H1 (cell line): Measurements from ENCODE around the gene DIPK1B. TPM values are rescaled to one million over a fixed set of nuclear protein-coding genes. Genes with fewer than 3 reads are reported as not detected.

Experiments
- ASH2L ChIP-seq: fragments of 200-600, 300-600 bp; sonication (generic); IDR thresholded peaks from one replicate; pipeline ENCODE4 v1.7.1; 2017; ENCODE audit warnings: low read length
- JUN ChIP-seq: IDR thresholded peaks from 2 replicates; pipeline ENCODE4 v1.6.1; 2011; ENCODE audit warnings: low read depth, mild to moderate bottlenecking, improper control_type of control experiment, low read length
- POLR2A ChIP-seq, 2 experiments: IDR thresholded peaks; 1 replicate in 1 of 2; 2 replicates in 1 of 2; pipeline ENCODE4 v1.6.1; 2011; ENCODE audit warnings: low read depth in 2 of 2, low read length in 2 of 2, mild to moderate bottlenecking in 2 of 2; ENCODE audit errors: control extremely low read depth in 1 of 2
- POLR2AphosphoS5 ChIP-seq: IDR thresholded peaks from 2 replicates; pipeline ENCODE4 v1.6.1; 2011; ENCODE audit warnings: low read depth, low read length
- SIX5 ChIP-seq: IDR thresholded peaks from 2 replicates; pipeline ENCODE4 v1.6.1; 2011; ENCODE audit warnings: mild to moderate bottlenecking, low read depth, low read length
- SP2 ChIP-seq: IDR thresholded peaks from 2 replicates; pipeline ENCODE4 v1.6.1; 2012; ENCODE audit warnings: mild to moderate bottlenecking, low read length, inconsistent platforms
- polyA plus RNA-seq, 7 experiments: library from polyadenylated mRNA; depleted of rRNA in 3 of 7; stranded (reverse) in 5 of 7; unstranded in 2 of 7; fragments of >200 nt in 5 of 7; fragments of 200-250 nt in 2 of 7; gene quantifications; 1 replicate in 5 of 7; 2 replicates in 1 of 7; 4 replicates in 1 of 7; pipeline versions ENCODE4 v1.2.1 to v1.2.3, GENCODE V29; 2011 to 2013; ENCODE audit warnings: missing spikeins in 2 of 7, mixed read lengths in 2 of 7
- total RNA-seq: library from RNA; stranded (reverse); fragmentation: NEBNext Ultra II Directional; extraction: Animal tissue kit (Norgen Biotek cat#: 25700); gene quantifications from 2 replicates; pipeline ENCODE4 v1.2.1, GENCODE V29; 2021
- TF ChIP-seq, protein P1 (sequence below): fragments of 300-600 bp; sonication (generic); IDR thresholded peaks from 2 replicates; pipeline ENCODE4 v1.7.1; 2012; ENCODE audit warnings: low read length, moderate library complexity, mild to moderate bottlenecking, inconsistent platforms; ENCODE audit not compliant: insufficient replicate concordance

The DIPK1B gene
- total and polyA plus RNA-seq, 2 of the 8 experiments (the other 6 are each of a cell fraction or from before 2014, with no cell fraction given), result 32.3 to 64.8 TPM

DNA sequence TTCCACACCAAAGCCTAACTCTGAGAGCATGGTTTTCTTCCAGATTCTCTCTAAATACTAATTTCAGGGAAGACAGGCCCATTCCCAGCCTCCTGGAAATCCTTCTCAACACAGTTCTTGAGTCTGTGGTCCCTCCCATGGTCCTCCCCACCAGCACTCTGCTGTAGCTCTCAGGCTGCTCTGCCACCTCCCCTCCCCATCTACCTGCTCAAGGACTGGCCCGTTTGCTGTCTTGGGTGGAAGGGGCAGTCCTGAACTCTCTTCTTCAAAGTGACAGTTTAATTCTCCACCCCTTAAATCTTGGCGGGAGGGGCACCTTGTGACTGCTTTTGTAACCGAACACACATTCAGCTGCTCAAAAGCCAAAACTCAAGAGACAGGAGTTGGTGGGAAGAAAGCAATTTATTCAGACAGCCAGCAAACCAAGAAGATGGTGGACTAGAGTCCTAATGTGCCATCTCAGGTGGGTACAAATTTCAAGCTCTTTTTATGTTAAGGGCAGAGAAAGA is 59.6 kb downstream of the DIPK1B start (continued):
- TF ChIP-seq, protein P1, sequence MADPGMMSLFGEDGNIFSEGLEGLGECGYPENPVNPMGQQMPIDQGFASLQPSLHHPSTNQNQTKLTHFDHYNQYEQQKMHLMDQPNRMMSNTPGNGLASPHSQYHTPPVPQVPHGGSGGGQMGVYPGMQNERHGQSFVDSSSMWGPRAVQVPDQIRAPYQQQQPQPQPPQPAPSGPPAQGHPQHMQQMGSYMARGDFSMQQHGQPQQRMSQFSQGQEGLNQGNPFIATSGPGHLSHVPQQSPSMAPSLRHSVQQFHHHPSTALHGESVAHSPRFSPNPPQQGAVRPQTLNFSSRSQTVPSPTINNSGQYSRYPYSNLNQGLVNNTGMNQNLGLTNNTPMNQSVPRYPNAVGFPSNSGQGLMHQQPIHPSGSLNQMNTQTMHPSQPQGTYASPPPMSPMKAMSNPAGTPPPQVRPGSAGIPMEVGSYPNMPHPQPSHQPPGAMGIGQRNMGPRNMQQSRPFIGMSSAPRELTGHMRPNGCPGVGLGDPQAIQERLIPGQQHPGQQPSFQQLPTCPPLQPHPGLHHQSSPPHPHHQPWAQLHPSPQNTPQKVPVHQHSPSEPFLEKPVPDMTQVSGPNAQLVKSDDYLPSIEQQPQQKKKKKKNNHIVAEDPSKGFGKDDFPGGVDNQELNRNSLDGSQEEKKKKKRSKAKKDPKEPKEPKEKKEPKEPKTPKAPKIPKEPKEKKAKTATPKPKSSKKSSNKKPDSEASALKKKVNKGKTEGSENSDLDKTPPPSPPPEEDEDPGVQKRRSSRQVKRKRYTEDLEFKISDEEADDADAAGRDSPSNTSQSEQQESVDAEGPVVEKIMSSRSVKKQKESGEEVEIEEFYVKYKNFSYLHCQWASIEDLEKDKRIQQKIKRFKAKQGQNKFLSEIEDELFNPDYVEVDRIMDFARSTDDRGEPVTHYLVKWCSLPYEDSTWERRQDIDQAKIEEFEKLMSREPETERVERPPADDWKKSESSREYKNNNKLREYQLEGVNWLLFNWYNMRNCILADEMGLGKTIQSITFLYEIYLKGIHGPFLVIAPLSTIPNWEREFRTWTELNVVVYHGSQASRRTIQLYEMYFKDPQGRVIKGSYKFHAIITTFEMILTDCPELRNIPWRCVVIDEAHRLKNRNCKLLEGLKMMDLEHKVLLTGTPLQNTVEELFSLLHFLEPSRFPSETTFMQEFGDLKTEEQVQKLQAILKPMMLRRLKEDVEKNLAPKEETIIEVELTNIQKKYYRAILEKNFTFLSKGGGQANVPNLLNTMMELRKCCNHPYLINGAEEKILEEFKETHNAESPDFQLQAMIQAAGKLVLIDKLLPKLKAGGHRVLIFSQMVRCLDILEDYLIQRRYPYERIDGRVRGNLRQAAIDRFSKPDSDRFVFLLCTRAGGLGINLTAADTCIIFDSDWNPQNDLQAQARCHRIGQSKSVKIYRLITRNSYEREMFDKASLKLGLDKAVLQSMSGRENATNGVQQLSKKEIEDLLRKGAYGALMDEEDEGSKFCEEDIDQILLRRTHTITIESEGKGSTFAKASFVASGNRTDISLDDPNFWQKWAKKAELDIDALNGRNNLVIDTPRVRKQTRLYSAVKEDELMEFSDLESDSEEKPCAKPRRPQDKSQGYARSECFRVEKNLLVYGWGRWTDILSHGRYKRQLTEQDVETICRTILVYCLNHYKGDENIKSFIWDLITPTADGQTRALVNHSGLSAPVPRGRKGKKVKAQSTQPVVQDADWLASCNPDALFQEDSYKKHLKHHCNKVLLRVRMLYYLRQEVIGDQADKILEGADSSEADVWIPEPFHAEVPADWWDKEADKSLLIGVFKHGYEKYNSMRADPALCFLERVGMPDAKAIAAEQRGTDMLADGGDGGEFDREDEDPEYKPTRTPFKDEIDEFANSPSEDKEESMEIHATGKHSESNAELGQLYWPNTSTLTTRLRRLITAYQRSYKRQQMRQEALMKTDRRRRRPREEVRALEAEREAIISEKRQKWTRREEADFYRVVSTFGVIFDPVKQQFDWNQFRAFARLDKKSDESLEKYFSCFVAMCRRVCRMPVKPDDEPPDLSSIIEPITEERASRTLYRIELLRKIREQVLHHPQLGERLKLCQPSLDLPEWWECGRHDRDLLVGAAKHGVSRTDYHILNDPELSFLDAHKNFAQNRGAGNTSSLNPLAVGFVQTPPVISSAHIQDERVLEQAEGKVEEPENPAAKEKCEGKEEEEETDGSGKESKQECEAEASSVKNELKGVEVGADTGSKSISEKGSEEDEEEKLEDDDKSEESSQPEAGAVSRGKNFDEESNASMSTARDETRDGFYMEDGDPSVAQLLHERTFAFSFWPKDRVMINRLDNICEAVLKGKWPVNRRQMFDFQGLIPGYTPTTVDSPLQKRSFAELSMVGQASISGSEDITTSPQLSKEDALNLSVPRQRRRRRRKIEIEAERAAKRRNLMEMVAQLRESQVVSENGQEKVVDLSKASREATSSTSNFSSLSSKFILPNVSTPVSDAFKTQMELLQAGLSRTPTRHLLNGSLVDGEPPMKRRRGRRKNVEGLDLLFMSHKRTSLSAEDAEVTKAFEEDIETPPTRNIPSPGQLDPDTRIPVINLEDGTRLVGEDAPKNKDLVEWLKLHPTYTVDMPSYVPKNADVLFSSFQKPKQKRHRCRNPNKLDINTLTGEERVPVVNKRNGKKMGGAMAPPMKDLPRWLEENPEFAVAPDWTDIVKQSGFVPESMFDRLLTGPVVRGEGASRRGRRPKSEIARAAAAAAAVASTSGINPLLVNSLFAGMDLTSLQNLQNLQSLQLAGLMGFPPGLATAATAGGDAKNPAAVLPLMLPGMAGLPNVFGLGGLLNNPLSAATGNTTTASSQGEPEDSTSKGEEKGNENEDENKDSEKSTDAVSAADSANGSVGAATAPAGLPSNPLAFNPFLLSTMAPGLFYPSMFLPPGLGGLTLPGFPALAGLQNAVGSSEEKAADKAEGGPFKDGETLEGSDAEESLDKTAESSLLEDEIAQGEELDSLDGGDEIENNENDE, result no peak
- TF ChIP-seq SIX5, result no peak
- no peak for TF ChIP-seq POLR2AphosphoS5
- no peak for TF ChIP-seq POLR2A (IDR thresholded peaks at IDR 0.05; ENCODE audit: control extremely low read depth in 1 of 2, low read depth in 2 of 2, low read length in 2 of 2)
- TF ChIP-seq ASH2L, result no peak
- TF ChIP-seq SP2, result no peak
- TF ChIP-seq JUN, result no peak
